GM18517 (cell line): Measurements from ENCODE around the gene ORMDL2.
A peak's percentile ranks its signal among the peaks of the same experiment; 100 is the strongest.
"Not testable (repeated sequence)": the region's sequence is repeated elsewhere in the genome, so short reads cannot be mapped to it uniquely, and the experiment has no call there.

ENCODE experiments used
- ATAC-seq: cut with Tn5 transposase; IDR thresholded peaks from one replicate; pipeline ENCODE4 v1.9.1; 2021; ENCODE audit warnings: mild to moderate bottlenecking, moderate library complexity; ENCODE audit not compliant: unreplicated experiment

The ORMDL2 gene

GRCh38 chr12:55827806-55828205 lies 10.0 kb downstream of the ORMDL2 start:
- ATAC-seq: no peak

GRCh38 chr12:55828357-55828756 lies 10.5 kb downstream of the ORMDL2 start:
- no peak for ATAC-seq

- ATAC-seq: peak; percentile 15
Measured at GRCh38 chr12:55829967-55830600, 12.2 kb downstream of the ORMDL2 start.

GRCh38 chr12:55830601-55831446 lies 13.0 kb downstream of the ORMDL2 start:
- ATAC-seq: no peak

- ATAC-seq: no peak
Measured at GRCh38 chr12:55831447-55831815, 13.6 kb downstream of the ORMDL2 start.

GRCh38 chr12:55833056-55833455 lies 15.2 kb downstream of the ORMDL2 start:
- ATAC-seq: no peak

GRCh38 chr12:55834400-55834799 lies 16.6 kb downstream of the ORMDL2 start:
- ATAC-seq: not testable (repeated sequence)

- no peak for ATAC-seq
Measured at GRCh38 chr12:55838361-55838760, 20.5 kb downstream of the ORMDL2 start.

GRCh38 chr12:55839345-55840140 lies 21.7 kb downstream of the ORMDL2 start:
- ATAC-seq: no peak

- no peak for ATAC-seq
Measured at GRCh38 chr12:55840581-55841351, 22.9 kb downstream of the ORMDL2 start.

- ATAC-seq: no peak
Measured at GRCh38 chr12:55842681-55843429, 25.0 kb downstream of the ORMDL2 start, which contains the start of gene MMP19. Gene MMP19 (minus strand): TSS chr12:55842936. CDS start chr12:55842830, 106 bp downstream.

GRCh38 chr12:55843431-55843830 lies 25.6 kb downstream of the ORMDL2 start:
- ATAC-seq: no peak

- ATAC-seq: no peak
Measured at GRCh38 chr12:55844961-55845360, 27.1 kb downstream of the ORMDL2 start.

- no peak for ATAC-seq
Measured at GRCh38 chr12:55845361-55845760, 27.5 kb downstream of the ORMDL2 start.

- ATAC-seq: no peak
Measured at GRCh38 chr12:55845785-55846496, 28.1 kb downstream of the ORMDL2 start.

GRCh38 chr12:55847033-55847432 lies 29.2 kb downstream of the ORMDL2 start:
- ATAC-seq: no peak

- ATAC-seq: no peak
Measured at GRCh38 chr12:55847603-55848291, 29.9 kb downstream of the ORMDL2 start.

GRCh38 chr12:55849616-55850343 lies 31.9 kb downstream of the ORMDL2 start:
- no peak for ATAC-seq
